ENCODE data around the gene SUFU.
A peak's percentile ranks its signal among the peaks of the same experiment; 100 is the strongest.
"Not testable (repeated sequence)": the region's sequence is repeated elsewhere in the genome, so short reads cannot be mapped to it uniquely, and the experiment has no call there.

The SUFU gene

GRCh38 chr10:102534333-102534732, 30.6 kb downstream of the SUFU start:
- H3K4me3 ChIP-seq (ENCODE audit: low read depth, low read length) = no peak overlapping the region
- no peak for TF ChIP-seq CTCF (IDR thresholded peaks at IDR 0.05; ENCODE audit: borderline replicate concordance, insufficient read depth, low read depth, low read length)

- H3K4me3 ChIP-seq (ENCODE audit: low read depth, low read length) = not testable (repeated sequence)
Measured at GRCh38 chr10:102534966-102535365, 31.2 kb downstream of the SUFU start.

GRCh38 chr10:102535481-102536147, 31.8 kb downstream of the SUFU start:
- TF ChIP-seq CTCF (IDR thresholded peaks at IDR 0.05; ENCODE audit: borderline replicate concordance, insufficient read depth, low read depth, low read length) = no peak
- no peak overlapping the region for H3K4me3 ChIP-seq (ENCODE audit: low read depth, low read length)

- H3K4me3 ChIP-seq (ENCODE audit: low read depth, low read length) = no peak overlapping the region
- no peak for TF ChIP-seq CTCF (IDR thresholded peaks at IDR 0.05; ENCODE audit: borderline replicate concordance, insufficient read depth, low read depth, low read length)
Measured at GRCh38 chr10:102537367-102537766, 33.6 kb downstream of the SUFU start.

GRCh38 chr10:102537948-102538347, 34.2 kb downstream of the SUFU start:
- H3K4me3 ChIP-seq (ENCODE audit: low read depth, low read length) = no peak overlapping the region
- no peak for TF ChIP-seq CTCF (IDR thresholded peaks at IDR 0.05; ENCODE audit: borderline replicate concordance, insufficient read depth, low read depth, low read length)

- H3K4me3 ChIP-seq (ENCODE audit: low read depth, low read length) = no peak overlapping the region
- TF ChIP-seq CTCF (IDR thresholded peaks at IDR 0.05; ENCODE audit: borderline replicate concordance, insufficient read depth, low read depth, low read length) = no peak
Measured at GRCh38 chr10:102538811-102539210, 35.0 kb downstream of the SUFU start.

- TF ChIP-seq CTCF (IDR thresholded peaks at IDR 0.05; ENCODE audit: borderline replicate concordance, insufficient read depth, low read depth, low read length) = peak; percentile 56
- H3K4me3 ChIP-seq (ENCODE audit: low read depth, low read length) = no peak overlapping the region
Measured at GRCh38 chr10:102540023-102540422, 36.3 kb downstream of the SUFU start.
